Bronchial epithelial cell (primary cell): Measurements from ENCODE around the gene CCL19. TPM values are rescaled to one million over a fixed set of nuclear protein-coding genes. Genes with fewer than 3 reads are reported as not detected.

ENCODE experiments used
- DNase-seq: peaks from one replicate; pipeline ENCODE4 v3.0.0-alpha.2; 2010; ENCODE audit warnings: low read depth
- FAIRE-seq: peaks from 2 replicates; lab custom pipeline; 2011; peaks lifted over from hg19 to GRCh38; lab: Jason Lieb, UNC
- H3K27me3 ChIP-seq: 2 replicates; pipeline ENCODE4 v1.5.1; 2011; ENCODE audit warnings: low read length; ENCODE audit not compliant: control insufficient read depth, insufficient read depth
- H3K36me3 ChIP-seq: 2 replicates; pipeline ENCODE4 v1.5.1; 2011; ENCODE audit warnings: low read length; ENCODE audit not compliant: control insufficient read depth, insufficient read depth
- H3K4me3 ChIP-seq: 2 replicates; pipeline ENCODE4 v1.5.1; 2011; ENCODE audit warnings: mild to moderate bottlenecking, low read depth, low read length, control low read depth
- CTCF ChIP-seq: IDR thresholded peaks from 2 replicates; pipeline ENCODE4 v1.5.1; 2011; ENCODE audit warnings: mild to moderate bottlenecking, moderate library complexity, low read length, control low read depth, inconsistent platforms; ENCODE audit not compliant: insufficient read depth, severe bottlenecking
- total RNA-seq: library from RNA; depleted of rRNA; stranded (reverse); fragments of >200 nt; gene quantifications from 2 replicates; pipeline ENCODE4 v1.2.1, GENCODE V29; 2014

CCL19 gene
- total RNA-seq, 1 donor from 2014 or later, result not detected

DNA sequence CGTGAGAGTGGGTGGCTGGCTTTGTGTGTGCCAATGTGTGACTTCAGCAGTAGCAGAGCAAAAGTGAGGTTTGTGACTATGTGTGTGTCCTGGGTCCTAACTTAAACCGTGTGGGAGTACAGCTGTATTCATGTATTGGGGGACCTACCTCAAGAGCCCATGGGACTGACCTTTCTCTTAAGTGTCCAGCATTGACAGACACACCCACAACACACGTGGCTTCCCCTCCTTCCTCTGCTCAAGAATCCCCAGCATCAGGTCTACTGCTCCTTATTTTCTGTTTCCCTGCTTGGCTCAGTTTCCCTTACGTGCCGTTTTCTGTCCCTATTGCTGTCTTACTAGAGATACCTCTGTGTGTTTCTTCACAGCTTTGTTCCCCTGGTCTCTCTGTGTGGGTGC is 38.5 kb downstream of the CCL19 start:
- peak overlapping the region; percentile 15 for H3K4me3 ChIP-seq
- peak; percentile 7 for FAIRE-seq

DNA sequence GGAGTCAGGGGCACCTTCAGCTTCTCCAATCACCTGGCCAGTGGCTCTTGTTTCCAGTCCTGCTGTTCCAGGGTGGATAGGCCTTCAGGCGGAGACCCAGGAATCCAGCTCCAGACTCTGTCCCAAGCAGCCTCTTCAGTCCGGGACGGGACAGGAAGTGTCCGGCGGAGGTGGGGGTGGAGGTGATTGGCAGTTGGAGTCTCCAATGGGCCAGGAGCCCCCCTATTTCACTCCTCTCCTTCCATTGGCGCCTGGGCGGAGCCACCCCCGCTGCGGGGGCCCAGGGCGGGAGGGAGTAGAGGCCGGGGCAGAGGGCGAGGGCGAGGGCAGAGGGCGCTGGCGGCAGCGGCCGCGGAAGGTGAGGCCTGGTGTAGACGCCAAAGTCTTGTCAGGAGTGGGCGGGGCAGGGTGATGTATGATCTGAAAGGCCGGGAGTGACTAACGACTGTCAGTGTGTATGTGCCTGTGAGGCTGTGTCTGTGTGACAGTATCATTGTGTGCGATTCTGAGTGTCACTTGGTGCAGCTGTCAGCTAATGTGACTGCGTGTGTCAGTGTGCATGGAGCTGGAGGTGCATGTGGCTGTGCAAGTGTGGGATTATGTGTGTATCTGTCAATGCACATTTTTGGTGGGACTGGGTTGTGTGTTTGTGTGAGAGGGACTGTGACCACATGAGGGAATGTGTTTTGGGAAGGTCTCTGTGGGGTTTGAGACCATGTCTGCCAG is 39.0 kb downstream of the CCL19 start, which contains the start of gene IL11RA:
IL11RA (plus strand) TSS at position 310 of the 726 bp plus-strand sequence. CDS start 3,033 bp downstream, outside the sequence.
- no peak for TF ChIP-seq CTCF
- Histone ChIP-seq H3K36me3 (peaks cover 1% of the 10 kb centered on the region), H3K27me3 (no peaks in the 10 kb centered on the region), H3K4me3 (peak within 1 kb of the TSS; percentile 15)
- DNase-seq (peak; percentile 71), FAIRE-seq (peak; percentile 96)

More for the DNA sequence above, 38.5 kb downstream of the CCL19 start:
- Histone ChIP-seq H3K36me3 (peaks cover 1% of the 10 kb centered on the region), H3K27me3 (no peaks in the 10 kb centered on the region)
- no peak for TF ChIP-seq CTCF
- no peak for DNase-seq

GRCh38 chr9:34651321-34651720 is 39.8 kb downstream of the CCL19 start:
- peaks cover 1% of the 10 kb centered on the region for H3K36me3 ChIP-seq
- H3K27me3 ChIP-seq, result no peaks in the 10 kb centered on the region
- no peak for TF ChIP-seq CTCF
- FAIRE-seq (no peak), DNase-seq (no peak)
- H3K4me3 ChIP-seq, result no peak overlapping the region

DNA sequence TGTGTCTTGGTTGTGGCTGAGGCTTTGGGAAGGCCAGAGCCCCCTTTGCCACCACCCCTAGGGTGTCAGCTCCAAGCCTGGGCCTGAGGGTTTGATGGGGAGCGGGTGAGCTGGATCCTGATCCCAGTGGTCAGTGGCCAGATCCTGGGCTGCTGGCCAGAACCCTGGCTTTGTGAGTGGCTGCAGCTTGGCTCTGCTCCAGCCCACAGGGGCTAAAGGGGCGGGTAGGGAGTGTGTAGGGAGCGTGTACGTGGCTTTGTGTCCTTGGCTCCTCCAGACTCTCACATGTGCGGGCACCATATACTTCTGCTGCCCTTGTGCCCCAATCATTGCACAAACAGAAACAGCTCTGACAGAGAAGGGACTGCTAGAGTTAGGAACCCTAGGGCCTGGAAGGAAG is 40.3 kb downstream of the CCL19 start:
- DNase-seq (no peak), FAIRE-seq (no peak)
- peaks cover 1% of the 10 kb centered on the region for H3K36me3 ChIP-seq
- H3K4me3 ChIP-seq, result no peak overlapping the region
- H3K27me3 ChIP-seq, result no peaks in the 10 kb centered on the region
- TF ChIP-seq CTCF, result no peak

DNA sequence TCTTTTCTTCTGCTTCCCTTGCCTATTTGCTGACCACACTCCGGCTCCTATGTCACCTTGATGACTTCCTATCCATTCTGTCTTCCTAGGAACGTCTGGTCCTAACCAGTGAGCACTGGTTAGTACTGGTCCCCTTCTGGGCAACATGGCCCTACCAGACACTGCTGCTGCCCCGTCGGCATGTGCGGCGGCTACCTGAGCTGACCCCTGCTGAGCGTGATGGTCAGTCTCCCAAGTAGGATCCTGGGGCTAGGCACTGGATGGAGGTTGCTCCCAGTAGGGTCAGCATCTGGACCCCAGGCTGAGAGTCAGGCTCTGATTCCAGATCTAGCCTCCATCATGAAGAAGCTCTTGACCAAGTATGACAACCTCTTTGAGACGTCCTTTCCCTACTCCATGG is 42.4 kb downstream of the CCL19 start:
- Histone ChIP-seq H3K4me3 (no peak overlapping the region), H3K36me3 (peaks cover 1% of the 10 kb centered on the region), H3K27me3 (no peaks in the 10 kb centered on the region)
- no peak for TF ChIP-seq CTCF
- DNase-seq (no peak), FAIRE-seq (no peak)
